Mesenchymal stem cell (in vitro differentiated cells and primary cell): Measurements from ENCODE around the gene ACRBP. TPM values are rescaled to one million over a fixed set of nuclear protein-coding genes. Genes with fewer than 3 reads are reported as not detected.

ENCODE experiments used
- DNase-seq: peaks from one replicate; pipeline ENCODE4 v3.0.0-alpha.2; 2013
- H2AFZ ChIP-seq: one replicate; pipeline ENCODE4 v1.6.1; 2013; ENCODE audit warnings: low read depth, mild to moderate bottlenecking, control low read depth, inconsistent platforms, low read length, moderate library complexity
- H2AK5ac ChIP-seq: 2 replicates; pipeline ENCODE4 v1.6.1; 2013; ENCODE audit warnings: low read length, moderate library complexity, mild to moderate bottlenecking, inconsistent platforms; ENCODE audit not compliant: severe bottlenecking
- H2BK120ac ChIP-seq: one replicate; pipeline ENCODE4 v1.6.1; 2013; ENCODE audit warnings: low read depth, mild to moderate bottlenecking, inconsistent platforms, low read length, moderate library complexity
- H2BK12ac ChIP-seq, 2 experiments: one replicate each; pipeline ENCODE4 v1.6.1; 2013; ENCODE audit warnings: inconsistent platforms in 2 of 2, low read length in 2 of 2, mild to moderate bottlenecking in 2 of 2, moderate library complexity in 2 of 2, control low read depth in 1 of 2
- H2BK15ac ChIP-seq: one replicate; pipeline ENCODE4 v1.6.1; 2013; ENCODE audit warnings: mild to moderate bottlenecking, low read depth, inconsistent platforms; ENCODE audit not compliant: poor library complexity, severe bottlenecking
- H2BK5ac ChIP-seq: 2 replicates; pipeline ENCODE4 v1.6.1; 2013; ENCODE audit warnings: low read depth, mild to moderate bottlenecking, low read length, control low read depth, inconsistent platforms; ENCODE audit not compliant: poor library complexity, severe bottlenecking
- H3K14ac ChIP-seq, 2 experiments: one replicate each; pipeline ENCODE4 v1.6.1; 2013; ENCODE audit warnings: inconsistent platforms in 2 of 2, low read length in 2 of 2, control low read depth in 1 of 2, mild to moderate bottlenecking in 1 of 2, moderate library complexity in 1 of 2
- H3K18ac ChIP-seq, 2 experiments: one replicate each; pipeline ENCODE4 v1.6.1; 2013; ENCODE audit warnings: inconsistent platforms in 2 of 2, low read length in 2 of 2, control low read depth in 1 of 2, low read depth in 1 of 2, mild to moderate bottlenecking in 1 of 2
- H3K23ac ChIP-seq, 2 experiments: one replicate each; pipeline ENCODE4 v1.6.1; 2013; ENCODE audit warnings: inconsistent platforms in 2 of 2, low read length in 2 of 2, mild to moderate bottlenecking in 2 of 2, moderate library complexity in 2 of 2, control low read depth in 1 of 2
- H3K27ac ChIP-seq: 2 replicates; pipeline ENCODE4 v1.5.1; 2013; ENCODE audit warnings: mild to moderate bottlenecking, moderate library complexity, low read length, control low read depth, inconsistent platforms; ENCODE audit not compliant: poor library complexity, severe bottlenecking
- H3K27me3 ChIP-seq, 2 experiments: 2 replicates each; pipeline versions ENCODE4 v1.6.1 to v1.7.0; 2013; ENCODE audit warnings: low read length in 2 of 2, mild to moderate bottlenecking in 2 of 2, moderate library complexity in 2 of 2, control low read depth in 1 of 2, inconsistent platforms in 1 of 2; ENCODE audit not compliant: control insufficient read depth in 1 of 2, insufficient read depth in 1 of 2
- H3K36me3 ChIP-seq, 2 experiments: 2 replicates each; pipeline versions ENCODE4 v1.6.1 to v1.7.0; 2013; ENCODE audit warnings: low read length in 2 of 2, control low read depth in 1 of 2, inconsistent platforms in 1 of 2, low read depth in 1 of 2, mild to moderate bottlenecking in 1 of 2; ENCODE audit not compliant: insufficient read depth in 2 of 2, control insufficient read depth in 1 of 2
- H3K4ac ChIP-seq, 2 experiments: one replicate each; pipeline ENCODE4 v1.6.1; 2013; ENCODE audit warnings: inconsistent platforms in 2 of 2, low read length in 2 of 2, mild to moderate bottlenecking in 2 of 2, moderate library complexity in 2 of 2, control low read depth in 1 of 2, low read depth in 1 of 2
- H3K4me1 ChIP-seq: 2 replicates; pipeline ENCODE4 v1.6.1; 2013; ENCODE audit warnings: low read depth, low read length, control low read depth; ENCODE audit not compliant: control insufficient read depth, insufficient read depth
- H3K4me2 ChIP-seq: 2 replicates; pipeline ENCODE4 v1.6.1; 2013; ENCODE audit warnings: low read length, mild to moderate bottlenecking, inconsistent platforms; ENCODE audit not compliant: poor library complexity, severe bottlenecking
- H3K4me3 ChIP-seq, 2 experiments: 2 replicates each; pipeline versions ENCODE4 v1.5.1 to v1.7.0; 2013; ENCODE audit warnings: low read length in 2 of 2, mild to moderate bottlenecking in 2 of 2, control low read depth in 1 of 2, low read depth in 1 of 2; ENCODE audit not compliant: insufficient read depth in 1 of 2
- H3K79me1 ChIP-seq: replicated peaks from 2 replicates; pipeline ENCODE4 v1.6.1; 2013; ENCODE audit warnings: mild to moderate bottlenecking, control low read depth, low read length, inconsistent platforms; ENCODE audit not compliant: poor library complexity, severe bottlenecking
- H3K9ac ChIP-seq: 2 replicates; pipeline ENCODE4 v1.7.0; 2013; ENCODE audit warnings: mild to moderate bottlenecking, low read length, moderate library complexity
- H3K9me3 ChIP-seq: 2 replicates; pipeline ENCODE4 v1.7.0; 2013; ENCODE audit warnings: mild to moderate bottlenecking, low read length; ENCODE audit not compliant: control insufficient read depth
- H4K8ac ChIP-seq: one replicate; pipeline ENCODE4 v1.6.1; 2013; ENCODE audit warnings: inconsistent platforms, mild to moderate bottlenecking, low read length, moderate library complexity
- H4K91ac ChIP-seq: one replicate; pipeline ENCODE4 v1.6.1; 2013; ENCODE audit warnings: mild to moderate bottlenecking, low read length, inconsistent platforms
- WGBS: methylation state at CpG from one replicate; pipeline ENCODE4 v1.1.7; 2013; ENCODE audit warnings: mixed read lengths; 5-methylcytosine and 5-hydroxymethylcytosine counted together
- polyA plus RNA-seq, 2 experiments: library from polyadenylated mRNA; stranded (reverse); fragments of 200-250 nt; gene quantifications; one replicate each; pipeline ENCODE4 v1.2.3, GENCODE V29; 2013

Gene ACRBP
- polyA plus RNA-seq (2013, experiment 1 of 2), result 0.30 TPM
- 0.29 TPM for polyA plus RNA-seq (2013, experiment 2 of 2)

GRCh38 chr12:6647083-6647604 lies at the start of gene ACRBP:
Gene ACRBP, minus strand, starts transcription at chr12:6647432. Its CDS starts 66 bp downstream, at chr12:6647366.
- Histone ChIP-seq H3K18ac (no peak within 1 kb of the TSS), H4K8ac (peak within 1 kb of the TSS; percentile 52), H2BK120ac (no peak within 1 kb of the TSS), H3K4ac (no peak within 1 kb of the TSS), H3K4me1 (no peaks in the 10 kb centered on the region), H3K4me2 (no peak within 1 kb of the TSS), H2BK5ac (no peak within 1 kb of the TSS), H3K9me3 (peaks cover 24% of the 10 kb centered on the region), H3K36me3 (peaks cover 30 to 57% of the 10 kb centered on the region in 2 experiments), H2BK12ac (no peak within 1 kb of the TSS), H3K79me1 (peaks cover 2% of the 10 kb centered on the region), H3K9ac (peak within 1 kb of the TSS; percentile 76), H2AK5ac (no peak within 1 kb of the TSS), H4K91ac (no peak within 1 kb of the TSS), H3K27me3 (peaks cover 0 to 4% of the 10 kb centered on the region in 2 experiments), H3K27ac (no peak within 1 kb of the TSS), H3K14ac (no peak within 1 kb of the TSS), H3K4me3 (peak within 1 kb of the TSS in 1 of 2 experiments; percentile 77), H2AFZ (peak within 1 kb of the TSS; percentile 57), H3K23ac (no peak within 1 kb of the TSS), H2BK15ac (no peak within 1 kb of the TSS)
- peak; percentile 34 for DNase-seq
- WGBS, result 23% methylated on average over 38 of the region's 38 CpGs

GRCh38 chr12:6695313-6696045 lies 48.2 kb upstream of the ACRBP start:
- Histone ChIP-seq H2BK15ac (no peak overlapping the region), H4K8ac (no peak overlapping the region), H3K9me3 (no peaks in the 10 kb centered on the region), H2BK12ac (no peak overlapping the region), H3K4me2 (no peak overlapping the region), H3K23ac (no peak overlapping the region), H3K79me1 (peaks cover 9% of the 10 kb centered on the region), H2AK5ac (no peak overlapping the region), H2BK120ac (no peak overlapping the region), H3K18ac (no peak overlapping the region), H3K27me3 (peaks cover 0 to 25% of the 10 kb centered on the region in 2 experiments), H2BK5ac (no peak overlapping the region), H3K4me1 (peaks cover 20% of the 10 kb centered on the region), H3K4me3 (no peak overlapping the region), H4K91ac (no peak overlapping the region), H3K4ac (no peak overlapping the region), H3K27ac (no peak overlapping the region), H3K36me3 (peaks cover 6 to 39% of the 10 kb centered on the region in 2 experiments), H3K9ac (no peak overlapping the region), H2AFZ (no peak overlapping the region), H3K14ac (no peak overlapping the region)
- WGBS, result 75% methylated on average over 11 of the region's 11 CpGs
- DNase-seq, result no peak

DNA sequence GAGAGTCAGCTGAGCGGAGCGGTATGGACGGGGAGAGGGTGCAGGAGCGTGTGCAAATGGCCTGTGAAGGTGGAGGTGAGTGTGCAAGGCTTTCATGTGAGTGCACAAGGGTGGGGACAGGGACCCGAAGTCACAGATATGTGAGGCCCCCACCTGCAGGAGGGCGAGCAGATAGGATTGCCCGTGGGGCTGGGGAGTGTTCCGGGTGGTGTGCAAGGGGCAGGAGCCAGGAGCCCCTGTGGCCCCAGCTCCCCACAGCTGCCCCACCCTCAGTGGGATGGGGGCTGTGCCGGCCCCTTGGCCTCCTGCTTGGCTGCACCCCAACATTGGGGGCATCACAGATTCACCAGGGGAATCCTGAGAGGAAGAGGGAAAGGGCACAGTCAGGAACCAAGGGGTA lies 47.5 kb upstream of the ACRBP start:
- H3K27me3 ChIP-seq, result peaks cover 0 to 21% of the 10 kb centered on the region in 2 experiments
- H2BK5ac ChIP-seq, result no peak overlapping the region
- H3K4me2 ChIP-seq, result no peak overlapping the region
- no peak overlapping the region for H2BK15ac ChIP-seq
- H3K4ac ChIP-seq, result no peak overlapping the region
- peaks cover 12% of the 10 kb centered on the region for H3K79me1 ChIP-seq
- H2BK120ac ChIP-seq, result no peak overlapping the region
- no peak overlapping the region for H4K91ac ChIP-seq
- no peak overlapping the region for H3K14ac ChIP-seq
- H3K27ac ChIP-seq, result no peak overlapping the region
- H2AK5ac ChIP-seq, result no peak overlapping the region
- H3K9me3 ChIP-seq, result no peaks in the 10 kb centered on the region
- H3K36me3 ChIP-seq, result peaks cover 6 to 39% of the 10 kb centered on the region in 2 experiments
- 80% methylated on average over 9 of the region's 9 CpGs for WGBS
- H4K8ac ChIP-seq, result no peak overlapping the region
- H3K4me1 ChIP-seq, result peaks cover 16% of the 10 kb centered on the region
- H3K18ac ChIP-seq, result no peak overlapping the region
- H2AFZ ChIP-seq, result no peak overlapping the region
- no peak overlapping the region for H3K4me3 ChIP-seq
- H2BK12ac ChIP-seq, result no peak overlapping the region
- no peak overlapping the region for H3K23ac ChIP-seq
- H3K9ac ChIP-seq, result no peak overlapping the region
- no peak for DNase-seq

DNA sequence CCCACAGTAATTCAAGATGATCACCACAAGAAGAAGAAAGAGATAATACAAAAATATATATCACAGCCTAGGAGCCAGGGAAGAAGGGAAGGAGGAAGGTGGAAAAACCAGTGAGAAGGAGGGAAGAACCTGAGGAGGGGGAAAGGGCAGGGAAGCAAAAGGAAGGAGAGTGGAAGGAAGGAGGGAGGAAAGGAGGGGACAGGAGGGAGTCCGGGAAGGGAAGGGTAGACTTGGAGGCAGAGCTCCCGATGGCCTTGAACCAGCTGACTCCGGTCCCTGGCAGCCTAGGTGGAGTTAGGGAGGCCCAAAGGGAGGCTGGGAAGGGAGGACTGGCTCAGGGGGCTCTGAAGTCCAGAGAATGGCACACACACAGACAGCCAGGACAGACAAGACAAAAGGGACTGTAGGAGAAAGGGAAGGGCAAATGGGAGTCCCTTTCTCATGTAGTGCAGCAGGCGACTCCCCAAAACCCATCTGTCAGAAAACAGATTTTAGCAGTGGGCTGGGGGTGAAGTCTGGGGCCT lies 46.7 kb upstream of the ACRBP start:
- no peak overlapping the region for H2AK5ac ChIP-seq
- no peak overlapping the region for H2BK5ac ChIP-seq
- no peak overlapping the region for H2BK120ac ChIP-seq
- H4K8ac ChIP-seq, result no peak overlapping the region
- no peak overlapping the region for H4K91ac ChIP-seq
- H2BK12ac ChIP-seq, result no peak overlapping the region
- peaks cover 0 to 12% of the 10 kb centered on the region in 2 experiments for H3K27me3 ChIP-seq
- no peak for DNase-seq
- H3K4ac ChIP-seq, result no peak overlapping the region
- peaks cover 12% of the 10 kb centered on the region for H3K79me1 ChIP-seq
- H3K9me3 ChIP-seq, result no peaks in the 10 kb centered on the region
- H3K4me3 ChIP-seq, result no peak overlapping the region
- no peak overlapping the region for H2AFZ ChIP-seq
- 78% methylated on average over 4 of the region's 4 CpGs for WGBS
- no peak overlapping the region for H2BK15ac ChIP-seq
- peaks cover 12% of the 10 kb centered on the region for H3K4me1 ChIP-seq
- no peak overlapping the region for H3K14ac ChIP-seq
- no peak overlapping the region for H3K18ac ChIP-seq
- no peak overlapping the region for H3K27ac ChIP-seq
- no peak overlapping the region for H3K23ac ChIP-seq
- H3K9ac ChIP-seq, result peak overlapping the region; percentile 8
- H3K36me3 ChIP-seq, result peaks cover 6 to 39% of the 10 kb centered on the region in 2 experiments
- no peak overlapping the region for H3K4me2 ChIP-seq
